GM18858 (cell line): ENCODE data around the gene MRPL28.
"Not testable (repeated sequence)": the region's sequence is repeated elsewhere in the genome, so short reads cannot be mapped to it uniquely, and the experiment has no call there.

ENCODE experiments used
- ATAC-seq: cut with Tn5 transposase; IDR thresholded peaks from one replicate; pipeline ENCODE4 v1.9.1; 2021; ENCODE audit not compliant: unreplicated experiment

MRPL28 gene

DNA sequence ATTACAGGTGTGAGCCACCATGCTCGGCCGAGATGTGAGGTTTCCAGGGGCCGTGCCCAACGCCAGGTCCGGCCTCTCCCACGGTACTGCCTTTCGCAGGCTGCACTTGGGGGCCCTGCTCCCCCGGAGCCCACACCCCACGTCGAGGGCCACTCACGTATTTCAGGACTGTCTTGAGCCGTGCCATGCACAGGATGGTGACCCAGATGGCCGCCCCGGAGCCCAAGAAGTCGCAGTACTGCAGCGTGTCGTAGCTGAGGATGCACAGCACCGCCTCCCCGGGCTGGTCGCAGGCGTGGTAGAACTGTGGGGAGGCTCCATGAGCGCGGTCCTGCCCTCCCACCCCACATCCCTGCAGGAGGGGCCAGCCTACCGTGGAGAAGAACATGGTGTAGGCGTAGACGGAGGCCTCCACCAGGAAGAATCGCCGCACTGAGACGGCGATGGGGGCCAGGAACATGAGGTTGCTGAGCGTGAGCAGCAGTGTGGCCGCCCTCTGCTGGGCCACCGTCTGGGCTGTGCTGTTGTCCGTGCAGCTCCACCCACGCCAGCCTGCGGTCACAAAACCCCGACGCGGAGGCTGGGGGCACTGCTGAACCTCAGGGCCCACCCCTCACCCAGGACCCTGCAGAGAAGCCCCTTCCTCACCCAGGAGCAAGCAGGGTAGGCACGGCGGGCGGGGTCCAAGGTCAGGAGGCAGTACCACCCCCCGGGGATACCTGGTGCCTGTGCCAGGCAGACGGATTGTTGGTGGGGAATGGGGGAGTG is 3.7 kb upstream of the MRPL28 start:
- ATAC-seq: no peak

DNA sequence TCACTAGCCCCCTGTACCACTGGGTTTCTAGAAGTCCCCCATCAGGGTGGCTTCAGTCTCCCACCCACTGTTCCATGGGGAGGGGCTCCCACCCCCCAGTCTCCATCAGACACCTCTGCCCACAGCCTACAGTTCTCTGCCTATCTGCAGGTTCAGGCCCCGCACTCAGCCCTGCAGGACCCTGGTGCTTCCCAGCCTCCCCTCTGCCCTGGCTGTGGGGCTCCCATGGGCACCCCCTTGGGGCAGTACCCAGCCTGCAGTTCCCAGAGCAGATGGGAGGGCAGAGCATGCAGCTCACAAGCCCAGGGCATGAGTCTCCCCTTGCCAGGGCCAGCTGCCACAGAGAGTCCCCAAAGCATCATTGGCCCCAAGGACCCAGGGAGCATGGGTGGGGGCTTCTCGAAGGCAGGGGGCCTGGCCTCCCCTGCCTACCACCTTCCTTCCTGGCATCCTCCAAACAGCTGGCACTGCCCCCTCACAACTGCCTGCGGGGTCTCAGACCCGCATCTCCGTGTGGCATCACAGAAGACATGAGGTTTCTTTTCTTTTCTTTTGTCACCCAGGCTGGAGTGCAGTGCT is 2.8 kb upstream of the MRPL28 start:
- no peak for ATAC-seq

DNA sequence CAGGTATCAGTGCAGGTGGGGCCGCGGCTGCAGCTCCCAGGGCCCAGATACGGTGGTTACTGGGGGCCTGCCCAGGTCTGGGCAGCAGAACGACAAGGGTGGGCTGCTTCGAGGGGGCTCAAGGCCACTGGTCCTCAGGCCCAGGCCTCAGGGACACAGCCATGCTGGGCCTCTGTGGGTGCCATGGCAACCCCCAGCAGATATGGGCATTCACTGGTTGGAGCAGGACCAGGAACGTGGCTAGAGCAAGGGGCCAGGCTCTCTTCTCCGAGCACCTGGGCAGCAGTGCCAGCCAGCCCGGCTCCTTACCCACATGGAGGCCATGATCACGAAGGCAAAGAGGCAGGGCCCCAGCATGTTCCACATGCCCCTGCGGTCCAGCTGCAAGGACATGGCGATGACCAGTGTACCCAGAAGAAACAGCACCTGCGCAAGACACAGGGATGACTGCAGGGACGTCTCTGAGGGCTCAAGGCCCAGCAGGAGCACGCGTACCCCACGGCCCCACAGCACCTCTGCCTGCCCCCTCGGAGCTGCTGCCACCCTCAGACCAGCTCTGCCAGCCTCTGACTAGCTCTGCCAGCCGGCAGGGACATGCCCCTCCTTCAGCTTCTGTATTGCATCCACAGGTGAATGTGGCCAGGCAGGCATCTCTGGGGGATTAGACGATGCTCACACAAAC is 2.1 kb upstream of the MRPL28 start:
- ATAC-seq: no peak

DNA sequence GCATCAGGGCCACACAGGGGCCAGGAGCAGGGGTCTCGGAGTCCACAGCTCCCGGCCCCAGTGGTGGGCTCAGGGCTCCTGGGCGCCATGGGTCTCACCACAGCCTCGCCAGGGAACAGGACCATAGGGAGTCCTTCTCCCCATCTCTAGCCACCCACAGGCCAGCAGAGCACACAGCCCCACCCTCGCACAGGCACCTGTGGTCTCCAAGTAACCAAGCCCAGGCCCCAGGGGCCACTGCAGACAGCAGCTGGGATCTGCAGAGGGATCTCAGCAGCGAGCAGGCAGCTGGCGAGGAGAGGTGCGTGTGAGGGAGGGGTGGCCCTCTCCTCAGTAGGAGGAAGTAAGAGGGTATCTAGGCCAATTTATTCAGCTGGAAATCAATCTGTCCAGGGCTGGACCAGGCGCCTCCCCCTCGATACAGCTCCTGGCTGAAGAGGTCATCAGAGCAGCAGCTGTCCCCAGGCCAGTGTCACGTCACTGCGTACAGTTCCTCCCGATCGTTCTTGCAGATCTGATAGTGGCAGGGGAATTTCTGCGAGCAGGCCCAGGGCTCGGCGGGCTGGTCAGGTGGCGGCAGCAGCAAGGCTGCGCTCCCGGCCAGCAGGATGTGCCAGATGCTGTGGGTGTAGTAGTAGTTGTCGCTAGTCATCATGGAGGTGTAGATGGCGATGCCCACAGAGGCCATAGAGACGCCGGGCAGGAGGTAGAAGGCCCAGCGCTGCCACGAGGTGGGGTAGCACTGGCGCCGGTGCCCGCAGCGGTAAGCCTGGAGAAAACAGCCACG is 1.4 kb upstream of the MRPL28 start:
- no peak for ATAC-seq

DNA sequence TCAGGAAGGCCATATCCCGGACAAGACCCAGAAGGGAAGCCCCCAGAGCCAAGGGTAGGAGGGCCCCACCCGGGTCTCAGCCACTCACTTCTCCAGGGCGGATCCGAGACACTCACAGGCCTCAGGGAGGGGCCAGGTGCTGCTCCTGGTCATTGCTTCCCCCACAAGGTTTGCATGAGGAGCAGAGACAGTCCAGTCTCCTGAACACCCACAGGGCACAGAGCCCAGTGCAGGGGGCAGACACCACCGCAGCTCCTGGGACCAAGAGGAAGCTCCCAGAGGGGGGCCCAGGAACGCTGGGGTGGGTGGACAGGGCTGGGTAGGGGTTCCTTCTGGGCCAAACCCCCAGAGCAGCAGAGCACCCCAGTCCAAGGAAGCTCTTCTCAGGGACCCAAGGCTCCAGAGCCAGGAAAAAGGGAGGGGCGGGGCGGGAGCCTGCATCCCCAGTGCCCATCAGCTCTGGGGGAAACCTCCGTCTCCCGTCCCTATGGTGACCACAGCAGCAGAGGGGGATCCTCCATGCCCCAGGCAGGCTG is 709 bp upstream of the MRPL28 start:
- no peak for ATAC-seq

DNA sequence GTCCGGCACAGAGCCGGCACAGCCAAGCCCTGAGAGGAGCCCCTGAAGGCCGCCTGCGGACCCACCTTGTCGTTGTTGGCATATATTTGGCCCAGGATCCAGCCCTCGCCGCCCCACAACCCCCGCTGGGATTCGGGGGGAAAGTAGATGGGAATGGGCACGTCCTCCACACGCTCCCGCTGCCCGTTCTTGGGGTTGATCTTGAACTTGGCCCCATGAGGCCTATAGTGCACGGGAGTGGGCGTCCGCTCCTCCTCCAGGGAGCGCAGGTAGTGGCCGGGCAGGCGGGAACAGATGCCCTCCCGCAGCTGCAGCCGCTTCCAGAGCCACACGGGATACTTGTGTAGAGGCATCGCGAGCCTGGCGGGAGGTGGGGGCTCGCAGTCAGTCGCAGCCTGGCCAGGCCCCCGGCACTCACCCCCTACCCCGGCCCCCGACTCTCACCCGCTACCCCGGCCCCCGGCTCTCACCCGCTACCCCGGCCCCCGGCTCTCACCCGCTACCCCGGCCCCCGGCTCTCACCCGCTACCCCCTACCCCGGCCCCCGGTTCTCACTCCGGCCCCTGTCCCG is 387 bp downstream of the MRPL28 start:
- no peak for ATAC-seq

DNA sequence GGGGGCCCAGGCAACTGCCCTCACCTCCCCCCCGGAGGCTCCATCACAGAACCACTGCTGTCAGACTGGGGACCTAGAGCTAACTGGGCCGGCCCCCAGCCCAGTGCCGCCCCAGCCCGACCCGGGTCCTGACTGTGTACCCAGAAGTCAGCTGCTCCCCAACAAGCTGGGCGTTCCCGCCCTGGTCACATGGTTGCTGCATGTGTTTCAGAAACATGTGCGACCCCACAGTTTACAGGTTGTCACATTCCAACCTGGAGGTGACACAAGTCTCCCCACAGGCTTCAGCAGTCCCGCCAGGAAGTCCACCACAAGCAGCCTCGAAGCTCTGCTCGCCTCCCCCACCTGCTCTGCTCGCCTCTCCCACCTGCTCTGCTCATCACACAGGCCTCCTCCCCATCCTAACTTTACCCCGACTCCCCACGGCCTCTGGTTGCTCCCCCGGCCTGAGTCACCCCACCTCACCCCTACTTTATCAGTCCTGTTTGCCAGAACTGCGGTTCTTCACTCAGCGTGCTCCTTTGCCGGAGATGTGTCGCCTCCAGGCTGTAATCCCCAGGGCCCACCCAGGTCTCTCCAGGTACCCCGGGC is 968 bp downstream of the MRPL28 start:
- no peak for ATAC-seq

DNA sequence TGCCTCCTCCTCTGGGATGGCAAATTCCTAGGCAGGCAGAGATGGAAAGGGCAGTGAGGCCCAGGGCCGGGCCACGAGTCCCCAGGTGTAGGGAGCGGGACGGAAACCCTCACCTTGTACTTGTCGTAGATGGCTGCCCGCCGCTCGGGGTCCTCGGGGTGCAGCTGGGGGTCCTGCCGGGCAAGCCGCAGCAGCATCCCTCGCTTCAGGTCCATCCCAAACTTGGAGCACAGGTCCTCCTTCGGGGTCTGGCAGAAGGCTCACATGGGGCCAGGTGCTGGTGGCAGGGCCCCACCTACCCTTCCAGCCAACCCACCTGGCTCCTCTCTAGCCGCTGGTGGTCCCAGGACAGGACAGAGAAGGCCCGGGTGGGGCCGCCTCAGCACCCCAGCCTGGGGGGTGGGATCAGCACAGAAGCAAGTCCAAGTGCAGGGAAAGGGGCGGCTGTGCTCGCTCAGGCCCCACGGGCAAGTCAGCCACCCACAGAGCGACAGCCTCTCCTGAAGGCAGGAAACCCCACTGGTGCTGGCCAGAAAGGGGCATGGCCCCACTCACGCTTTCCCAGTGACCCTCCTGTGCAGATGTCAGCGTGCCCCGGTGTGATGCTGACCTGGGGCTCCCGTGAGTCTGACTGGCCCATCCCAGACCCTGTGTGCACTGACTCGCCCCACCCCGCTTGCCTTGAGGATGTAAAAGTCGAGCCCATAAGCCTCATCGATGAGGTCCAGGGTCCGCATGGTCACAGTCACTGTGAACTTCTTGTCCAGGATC is 1.8 kb downstream of the MRPL28 start:
- no peak for ATAC-seq

DNA sequence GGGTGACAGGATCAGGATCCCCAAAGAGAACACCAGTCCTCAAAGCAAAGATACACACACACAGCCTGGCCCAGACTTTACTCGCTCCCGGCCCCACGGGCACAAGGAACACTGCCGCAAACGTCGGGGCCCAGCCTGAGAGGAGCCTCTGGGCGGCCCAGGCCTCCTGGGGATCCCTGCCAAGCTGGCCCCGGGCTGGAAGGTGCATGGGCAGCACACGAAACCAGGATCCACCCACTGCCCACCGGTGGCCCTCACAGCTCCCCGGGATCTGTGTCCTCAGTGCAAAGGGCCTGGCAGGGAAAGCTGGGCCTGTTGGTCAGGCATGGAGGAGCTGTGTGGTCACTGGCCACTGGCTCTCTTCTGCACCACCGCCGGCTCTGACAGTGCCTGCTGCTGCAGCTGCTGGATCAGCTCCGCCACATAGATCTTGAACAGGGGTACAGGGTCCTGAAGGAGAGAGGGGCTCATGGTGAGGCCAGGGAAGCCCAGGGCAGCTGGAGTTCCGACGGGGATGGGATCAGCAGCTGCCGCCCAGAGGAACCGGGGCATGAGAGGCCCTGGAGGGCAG is 2.9 kb downstream of the MRPL28 start:
- ATAC-seq: no peak

DNA sequence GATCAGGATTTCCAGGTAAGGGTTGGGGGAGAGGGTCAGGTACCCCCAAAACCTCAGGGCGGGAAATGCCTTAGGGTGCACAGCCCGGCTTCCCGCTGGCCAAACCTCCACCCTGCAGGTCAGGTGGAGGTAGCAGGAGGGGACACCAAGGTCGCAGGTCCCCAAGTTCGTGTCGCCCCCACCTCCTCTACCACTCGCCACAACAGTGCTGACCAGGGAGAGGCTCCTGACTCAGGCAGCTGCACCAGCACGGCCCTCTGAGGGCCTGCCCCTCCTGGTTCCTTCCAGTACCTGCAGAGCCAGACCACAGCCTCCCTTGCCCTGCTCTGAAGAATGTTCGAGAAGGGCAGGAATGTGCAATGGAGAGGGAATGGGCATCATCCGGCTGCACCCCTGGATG is 3.9 kb downstream of the MRPL28 start:
- ATAC-seq: no peak

DNA sequence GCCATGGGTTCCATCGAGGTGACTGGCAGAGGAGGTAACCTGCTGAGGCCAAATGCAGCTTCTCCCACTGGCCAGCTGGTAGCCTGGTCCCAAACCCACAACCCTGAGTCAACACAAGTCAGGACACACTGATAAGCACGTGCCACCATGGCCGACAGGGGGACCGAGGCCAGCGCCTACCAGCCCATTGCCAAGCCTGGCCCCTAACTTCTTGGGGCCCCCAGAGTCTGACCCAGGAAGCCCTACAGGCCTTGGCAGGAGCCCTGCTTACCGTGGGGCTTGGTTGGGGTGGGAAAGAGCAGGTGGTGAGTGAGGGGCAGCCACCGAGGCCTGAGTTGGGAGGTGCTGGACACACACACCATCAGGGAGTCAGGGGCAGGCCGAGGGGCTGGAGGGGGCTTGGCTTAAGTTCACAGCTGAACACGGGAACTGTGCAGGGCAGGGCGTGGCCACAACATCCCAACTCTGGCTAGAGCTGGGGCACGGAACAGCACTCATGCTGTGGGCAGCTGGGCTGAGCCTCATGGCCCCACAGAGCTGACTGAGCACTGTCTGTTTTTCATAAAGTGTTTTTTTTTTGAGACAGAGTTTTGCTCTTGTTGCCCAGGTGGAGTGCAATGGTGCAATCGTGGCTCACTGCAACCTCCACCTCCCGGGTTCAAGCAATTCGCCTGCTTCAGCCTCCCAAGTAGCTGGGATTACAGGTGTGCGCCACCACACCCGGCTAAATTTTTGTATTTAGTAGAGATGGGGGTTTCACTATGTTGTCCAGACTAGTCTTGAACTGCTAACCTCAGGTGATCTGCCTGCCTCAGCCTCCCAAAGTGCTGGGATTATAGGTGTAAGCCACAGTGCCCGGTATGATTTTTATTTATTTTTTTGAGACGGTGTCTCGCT is 5.5 kb downstream of the MRPL28 start:
- ATAC-seq: no peak

DNA sequence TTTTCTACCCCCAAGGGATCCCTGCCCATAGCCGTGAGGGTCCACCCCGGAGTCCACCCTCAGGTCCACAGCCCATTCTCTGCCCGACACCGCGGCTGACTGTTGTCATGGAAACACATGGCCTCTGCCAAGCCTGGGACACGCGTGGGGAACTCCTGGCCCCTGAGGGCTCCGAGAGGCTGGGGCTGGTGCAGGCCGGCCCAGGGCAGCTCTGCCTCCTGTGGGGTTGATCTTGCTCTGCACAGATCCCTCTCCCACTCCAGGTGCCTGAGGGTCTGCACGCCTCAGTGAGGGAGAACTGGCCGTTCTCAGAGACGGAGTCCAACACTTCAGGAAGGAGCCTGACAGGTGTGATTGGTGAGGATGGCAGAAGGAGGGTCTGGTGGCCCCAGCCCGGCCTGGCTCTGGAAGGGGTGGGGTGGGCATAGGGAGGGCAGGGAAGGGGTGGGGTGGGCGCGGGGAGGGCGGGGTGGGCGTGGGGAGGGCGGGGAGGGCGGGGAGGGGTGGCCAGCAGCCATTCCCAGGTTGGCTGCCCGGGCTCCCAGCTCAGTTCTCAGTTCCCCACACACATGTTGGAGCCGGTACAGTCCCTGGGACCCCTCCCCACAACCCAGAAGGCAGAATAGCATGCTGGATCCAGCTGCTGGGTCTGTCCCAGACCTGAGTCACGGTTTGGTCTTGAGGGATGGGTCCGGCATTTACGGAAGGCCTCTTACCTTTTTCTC is 6.4 kb downstream of the MRPL28 start:
- ATAC-seq: no peak

DNA sequence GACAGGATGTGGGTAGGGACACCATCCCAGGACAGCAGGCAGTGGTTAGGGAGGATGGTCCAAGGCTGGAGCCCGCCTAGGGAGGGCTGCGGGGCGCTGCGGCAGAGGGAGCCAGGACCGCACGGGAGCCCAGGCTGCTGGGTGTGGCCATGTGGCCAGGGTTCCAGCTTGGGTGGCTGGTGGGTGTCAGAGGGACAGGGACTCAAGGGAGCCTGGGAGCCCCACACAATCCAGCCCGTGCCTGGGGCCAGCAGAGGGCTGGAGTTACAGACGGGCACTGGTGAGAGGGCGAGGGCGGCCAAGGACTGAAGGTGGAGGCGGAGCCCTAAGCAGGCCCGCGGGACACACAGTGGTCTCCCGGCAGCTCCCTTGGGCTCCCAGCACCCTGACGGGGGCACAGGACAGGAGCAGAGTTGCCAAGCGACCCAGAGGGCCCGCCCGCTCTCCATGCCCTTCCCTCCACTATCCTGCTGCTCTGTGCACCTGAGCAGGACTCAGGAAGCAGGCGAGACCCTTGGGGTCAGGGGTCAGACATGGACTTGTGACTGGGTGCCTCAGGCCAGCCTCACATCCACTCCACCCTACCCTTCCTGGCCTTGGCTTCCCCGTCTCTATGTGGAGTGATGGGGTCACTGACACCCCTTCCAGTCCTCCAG is 7.1 kb downstream of the MRPL28 start:
- ATAC-seq: no peak

DNA sequence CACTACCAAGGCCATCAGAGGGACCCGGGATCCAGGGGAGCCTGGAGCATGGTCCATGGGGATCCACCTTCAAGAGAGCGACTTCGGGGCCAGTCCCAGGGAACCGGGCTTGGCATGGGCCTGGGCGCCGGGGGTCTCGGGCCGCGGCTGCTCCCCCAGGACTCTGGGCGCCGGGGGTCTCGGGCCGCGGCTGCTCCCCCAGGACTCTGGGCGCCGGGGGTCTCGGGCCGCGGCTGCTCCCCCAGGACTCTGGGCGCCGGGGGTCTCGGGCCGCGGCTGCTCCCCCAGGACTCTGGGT is 7.7 kb downstream of the MRPL28 start:
- not testable (repeated sequence) for ATAC-seq

DNA sequence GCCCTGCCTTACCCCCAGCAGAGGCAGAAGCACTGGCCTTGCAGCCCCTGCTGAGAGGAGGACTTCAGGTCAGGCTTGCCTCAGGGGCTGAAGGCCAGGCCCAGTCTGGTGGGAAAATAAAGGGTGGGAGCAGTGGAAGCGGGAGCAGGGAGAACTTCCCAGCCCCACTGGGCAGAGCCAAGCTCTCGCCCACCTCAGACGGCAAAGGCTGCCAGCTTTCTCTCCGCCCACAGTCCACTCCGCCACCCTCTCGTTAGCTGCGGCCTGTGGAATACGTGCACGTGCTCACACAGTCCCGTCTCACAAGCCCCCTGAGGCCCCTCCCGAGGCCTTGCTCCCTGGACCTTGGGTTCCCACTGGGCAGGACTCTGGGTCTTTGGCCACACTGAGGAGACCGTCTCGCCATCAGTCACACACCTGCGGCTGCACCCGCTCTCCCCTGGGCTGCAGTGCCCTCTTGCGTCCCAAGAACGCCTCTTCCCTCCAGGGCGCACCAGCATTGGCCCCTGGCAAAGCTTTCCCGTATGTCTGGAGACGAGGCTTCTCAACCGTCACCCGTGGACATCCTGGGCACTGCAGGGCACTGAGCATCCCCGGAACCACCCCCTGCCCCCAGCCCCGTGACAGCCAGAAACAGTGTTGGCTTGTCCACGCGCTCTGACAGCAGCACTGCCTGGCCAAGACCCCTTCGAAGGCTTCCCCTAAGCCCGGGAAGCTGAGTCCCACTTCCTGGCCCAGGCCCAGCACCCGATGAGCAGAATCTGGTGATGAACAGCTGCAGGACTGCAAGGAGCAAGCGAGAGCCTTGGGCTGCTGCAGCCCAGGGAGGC is 8.3 kb downstream of the MRPL28 start:
- ATAC-seq: no peak

DNA sequence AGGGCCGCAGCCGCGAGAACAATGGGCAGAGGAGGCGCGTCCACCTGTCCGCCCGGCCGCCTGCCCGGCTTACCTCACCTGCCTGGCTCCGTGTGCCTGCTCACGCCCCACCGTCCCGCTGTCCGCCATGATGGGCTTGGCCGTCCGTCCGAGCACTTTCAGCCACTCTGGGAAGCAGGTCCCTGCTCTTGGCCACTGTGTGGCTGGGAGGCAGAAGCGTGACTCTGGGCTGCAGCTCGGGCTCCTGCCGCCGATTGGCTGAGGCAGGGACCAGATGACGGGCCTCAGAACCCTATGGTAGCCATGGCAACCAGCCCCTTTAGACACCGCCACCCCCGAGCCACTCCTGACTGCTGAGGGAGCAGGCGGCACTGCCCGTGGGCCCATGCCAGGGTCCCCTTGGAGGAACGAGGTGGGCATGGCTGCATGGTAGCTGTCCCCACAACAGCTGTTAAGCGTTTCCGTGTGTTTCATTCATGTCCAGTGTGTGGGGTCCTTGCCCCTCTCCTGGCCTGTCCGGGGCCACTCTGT is 8.9 kb downstream of the MRPL28 start:
- ATAC-seq: no peak
